Glomerular endothelial cell (primary cell): Measurements from ENCODE around the gene OSGIN1. TPM values are rescaled to one million over a fixed set of nuclear protein-coding genes. Genes with fewer than 3 reads are reported as not detected.

Source experiments
- DNase-seq: peaks from one replicate; pipeline ENCODE4 v3.0.0-alpha.2; 2011; ENCODE audit warnings: low read depth, low spot score; ENCODE audit errors: extremely low read depth
- total RNA-seq: library from RNA; depleted of rRNA; stranded (reverse); fragments of >200 nt; gene quantifications from 2 replicates; pipeline ENCODE4 v1.2.3, GENCODE V29; 2015

The OSGIN1 gene
- total RNA-seq, 1 donor from 2014 or later = 4.1 TPM

DNA sequence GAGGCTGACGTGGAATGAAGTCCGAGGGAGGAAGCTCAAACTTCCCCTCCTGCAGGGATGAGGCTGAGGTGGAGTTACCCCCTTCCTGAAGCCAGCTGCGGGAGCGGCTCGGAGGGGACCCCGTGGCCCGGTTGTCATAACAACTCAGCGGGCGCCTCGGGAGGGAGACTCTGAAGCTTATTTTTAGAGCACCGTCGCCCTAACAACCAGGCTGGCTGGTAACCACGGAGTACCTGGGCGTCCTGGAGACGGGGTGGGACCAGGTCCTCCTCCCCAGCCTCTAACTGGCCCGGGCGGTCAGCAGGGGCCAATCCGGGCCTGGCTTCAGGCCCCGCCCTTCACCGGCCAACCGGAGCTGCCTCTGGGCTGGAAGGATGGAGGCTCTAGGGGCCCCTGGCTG, 42.7 kb downstream of the OSGIN1 start:
- no peak for DNase-seq

DNA sequence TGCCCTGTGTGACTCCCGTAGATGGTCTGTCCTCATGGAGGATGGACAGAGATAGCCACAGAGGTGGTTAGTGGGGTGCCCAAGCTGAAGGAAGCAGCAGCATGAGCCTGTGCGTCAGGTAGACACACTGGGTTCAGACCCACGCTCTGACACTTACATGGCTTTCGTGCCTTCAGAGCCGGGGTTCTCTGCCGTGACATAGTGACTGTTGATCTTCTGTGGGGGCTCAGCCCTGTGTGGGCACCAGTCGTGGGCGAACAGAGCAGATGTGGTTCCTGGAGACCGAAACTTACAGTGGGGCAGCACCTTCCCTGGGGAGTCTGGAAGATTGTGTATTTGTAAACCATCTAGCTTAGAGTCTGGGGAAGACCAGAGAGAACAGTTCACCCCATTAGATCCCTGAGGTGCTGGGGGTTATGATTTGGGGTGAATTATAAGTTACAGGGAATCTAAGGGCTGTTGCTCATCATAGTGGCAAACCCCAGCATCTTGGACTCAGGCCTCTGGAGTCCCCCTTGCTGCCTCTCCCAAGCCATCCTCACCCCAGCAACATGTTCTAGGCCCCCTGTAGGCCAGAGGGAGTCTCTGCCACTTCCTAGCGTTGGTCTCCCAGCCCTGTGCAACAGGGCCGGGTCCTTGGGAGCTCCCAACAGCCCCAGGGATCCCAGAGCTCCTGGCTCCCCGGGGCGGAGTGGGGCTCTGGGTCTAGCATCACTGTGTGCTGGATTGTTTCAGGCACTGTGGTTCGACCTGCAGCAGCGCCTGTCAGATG, 43.6 kb downstream of the OSGIN1 start:
- no peak for DNase-seq

DNA sequence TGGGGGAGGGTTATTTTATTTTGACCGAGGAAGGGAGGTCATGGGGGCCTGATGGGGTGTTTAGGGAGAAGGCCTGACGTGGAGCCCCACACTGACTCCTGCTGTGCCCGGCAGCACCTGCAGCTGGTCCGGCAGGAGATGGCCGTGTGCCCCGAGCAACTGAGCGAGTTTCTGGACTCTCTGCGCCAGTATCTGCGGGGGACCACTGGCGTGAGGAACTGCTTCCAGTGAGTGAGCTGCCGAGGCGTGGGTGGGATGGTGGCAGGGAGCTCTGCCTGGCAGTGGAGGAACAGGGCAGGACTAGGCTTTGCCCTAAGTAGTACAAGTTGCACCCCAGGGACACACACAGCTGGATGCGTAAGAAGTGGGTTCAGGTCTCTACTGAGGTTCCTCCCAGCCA, 45.1 kb downstream of the OSGIN1 start:
- DNase-seq = no peak

DNA sequence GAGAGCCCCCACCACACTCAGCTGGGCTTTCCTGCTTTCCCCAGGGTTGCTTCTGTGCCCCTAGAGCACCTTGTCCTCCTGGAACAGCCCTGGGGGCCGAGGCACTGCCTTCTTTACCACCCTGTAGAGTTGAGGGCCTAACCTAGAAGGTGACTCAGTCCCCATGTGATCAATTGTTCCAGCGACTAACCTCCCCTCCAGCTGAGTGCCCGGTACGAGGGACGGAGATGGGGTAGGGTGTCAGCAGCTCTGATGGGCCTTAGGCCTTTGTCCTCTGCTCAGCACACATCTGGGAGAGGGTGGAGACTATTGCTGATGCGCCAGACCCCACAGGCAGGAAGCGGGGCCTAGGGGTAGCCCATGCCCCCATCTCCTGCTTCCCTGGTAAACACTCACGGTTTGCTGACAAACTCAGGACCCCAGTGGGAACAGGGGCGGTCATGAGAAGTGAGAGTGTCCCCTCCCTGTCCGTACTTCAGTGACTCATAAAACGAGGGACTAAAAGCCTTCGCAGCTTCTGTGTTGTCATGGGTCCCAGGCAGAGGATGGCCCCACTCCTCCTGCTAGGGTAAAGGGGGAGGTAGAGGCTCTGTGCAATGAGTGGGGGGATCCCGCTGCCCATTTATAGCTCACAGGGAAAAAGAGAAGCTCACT, 48.1 kb downstream of the OSGIN1 start:
- no peak for DNase-seq

DNA sequence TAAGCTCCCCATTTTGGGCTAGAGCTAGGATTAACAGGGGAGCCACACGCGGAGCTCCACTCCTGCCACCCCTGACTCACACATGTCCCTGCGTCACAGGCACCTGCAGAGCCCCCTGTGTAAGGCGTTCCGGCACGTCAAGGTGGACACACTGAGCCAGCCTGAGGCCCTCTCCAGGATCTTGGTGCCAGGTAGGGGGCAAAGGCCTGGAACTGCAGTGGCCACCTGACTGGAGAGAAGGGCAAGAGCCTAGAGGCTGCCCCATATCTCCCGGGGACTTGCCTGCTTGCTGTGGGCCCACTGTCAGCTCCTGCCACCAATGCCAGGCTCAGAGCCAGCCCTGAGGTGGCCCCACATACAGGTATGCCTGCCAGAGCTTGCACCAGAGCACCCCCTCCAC, 48.7 kb downstream of the OSGIN1 start:
- DNase-seq = no peak

DNA sequence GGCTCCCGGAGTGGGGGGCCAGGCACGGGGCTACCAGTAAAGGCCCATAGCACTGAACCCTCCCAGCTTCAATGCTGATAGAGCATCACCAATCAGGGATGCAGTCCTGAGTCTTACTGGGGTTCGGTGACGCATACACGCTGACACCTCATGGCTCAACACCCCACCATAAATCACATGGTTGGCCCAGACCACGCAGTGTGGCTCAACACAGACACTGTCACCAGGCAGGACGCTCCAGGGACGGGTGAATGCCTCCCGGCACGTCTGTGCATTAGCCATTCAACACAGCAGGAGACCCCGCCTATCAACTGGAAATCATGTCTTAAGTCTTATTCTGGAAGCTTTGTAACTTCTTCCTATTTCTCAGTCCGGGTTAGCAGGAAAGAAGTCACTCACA, 50.0 kb downstream of the OSGIN1 start:
- no peak for DNase-seq

DNA sequence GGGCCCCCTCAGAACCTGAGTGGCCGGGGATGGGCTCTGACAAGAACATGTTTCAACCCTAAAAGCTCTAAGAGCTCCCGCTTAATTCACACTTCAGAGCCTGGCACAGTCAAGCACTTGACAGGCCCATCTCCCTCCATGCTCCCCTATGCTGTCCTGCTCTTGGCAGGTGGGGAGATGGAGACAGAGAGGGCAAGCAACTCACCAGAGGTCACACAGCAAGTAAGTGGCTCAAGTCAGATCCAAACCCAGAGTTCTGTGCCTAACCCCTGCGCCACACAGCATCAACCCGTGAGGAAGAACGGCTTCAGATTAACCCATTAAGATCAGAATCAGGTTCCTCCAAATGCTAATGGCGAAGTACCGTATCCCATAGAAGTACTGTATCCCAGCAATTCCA, 51.4 kb downstream of the OSGIN1 start:
- no peak for DNase-seq

DNA sequence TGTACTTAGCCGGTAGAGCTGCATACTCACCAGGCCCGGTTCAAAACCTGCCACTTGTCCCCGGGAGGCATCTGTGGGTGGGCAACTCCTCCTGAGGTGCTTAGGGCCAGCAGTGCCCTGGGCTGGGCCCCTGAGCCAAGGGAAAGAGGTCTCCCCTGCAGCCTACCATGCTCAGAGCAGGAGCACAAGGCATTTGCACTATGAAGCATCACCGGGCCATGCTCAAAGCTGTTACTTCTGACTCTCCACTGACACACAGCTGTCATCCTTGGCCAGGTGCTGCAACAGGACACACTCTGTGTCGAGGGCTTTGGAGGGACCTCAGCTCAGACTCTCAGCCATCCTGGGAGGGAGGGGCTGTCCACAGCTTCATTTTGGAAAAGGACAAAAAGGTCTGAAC, 52.4 kb downstream of the OSGIN1 start:
- DNase-seq = no peak

DNA sequence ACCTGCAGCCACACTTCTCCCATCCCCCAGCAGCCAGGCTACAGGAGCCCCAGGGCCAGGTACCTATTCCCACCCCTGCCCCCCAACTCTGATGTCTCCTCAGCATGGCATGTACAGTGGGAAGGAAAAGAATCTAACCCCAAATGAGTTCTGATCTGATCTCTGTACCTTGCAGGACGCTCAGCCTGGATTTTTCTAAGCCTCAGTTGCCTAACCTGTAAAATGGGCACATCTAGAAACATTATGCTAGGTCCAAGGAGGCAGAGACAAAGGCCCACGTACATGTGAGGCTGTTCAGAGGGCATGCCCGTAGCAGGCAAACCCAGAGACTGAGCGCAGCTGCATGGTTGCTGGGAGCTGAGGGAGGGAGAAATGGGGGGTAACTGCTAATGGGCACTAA, 54.5 kb downstream of the OSGIN1 start:
- DNase-seq = no peak

DNA sequence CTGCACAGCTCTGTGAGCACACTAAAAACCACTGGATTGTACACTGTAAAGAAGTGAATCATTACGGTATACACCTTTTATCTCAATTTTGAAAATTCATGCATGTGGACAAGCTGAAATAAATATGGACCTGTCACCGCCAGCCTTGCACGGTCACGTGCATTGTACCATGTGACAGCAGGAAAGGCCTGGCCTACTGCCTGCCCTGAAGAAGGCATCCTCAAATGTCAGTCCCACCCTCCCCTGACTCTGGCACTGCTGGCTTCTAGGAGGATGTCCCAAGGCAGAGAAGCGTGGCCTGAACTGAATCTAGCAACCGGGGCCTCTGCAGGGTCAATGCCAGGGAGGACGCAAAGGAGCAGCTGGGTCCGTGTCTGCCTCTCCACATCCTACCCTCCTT, 54.9 kb downstream of the OSGIN1 start:
- DNase-seq = no peak

DNA sequence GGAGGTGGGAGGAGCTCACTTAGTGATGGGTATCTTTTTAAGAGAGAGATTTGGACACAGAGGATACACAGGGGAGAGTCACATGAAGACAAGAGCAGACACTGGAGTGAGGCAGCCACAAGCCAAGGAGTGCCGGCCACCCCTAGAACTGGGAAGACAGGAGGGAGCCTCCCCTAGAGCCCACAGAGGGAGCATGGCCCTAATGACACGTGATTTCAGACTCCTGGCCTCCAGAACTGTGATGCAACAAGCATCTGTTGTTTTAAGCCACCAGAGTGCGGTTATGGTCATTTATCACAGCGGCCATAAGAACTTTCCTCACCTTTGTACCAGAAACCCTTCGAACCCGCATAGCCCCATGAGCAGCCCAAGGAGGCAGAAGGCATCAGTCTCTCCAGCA, 56.2 kb downstream of the OSGIN1 start:
- DNase-seq = no peak

DNA sequence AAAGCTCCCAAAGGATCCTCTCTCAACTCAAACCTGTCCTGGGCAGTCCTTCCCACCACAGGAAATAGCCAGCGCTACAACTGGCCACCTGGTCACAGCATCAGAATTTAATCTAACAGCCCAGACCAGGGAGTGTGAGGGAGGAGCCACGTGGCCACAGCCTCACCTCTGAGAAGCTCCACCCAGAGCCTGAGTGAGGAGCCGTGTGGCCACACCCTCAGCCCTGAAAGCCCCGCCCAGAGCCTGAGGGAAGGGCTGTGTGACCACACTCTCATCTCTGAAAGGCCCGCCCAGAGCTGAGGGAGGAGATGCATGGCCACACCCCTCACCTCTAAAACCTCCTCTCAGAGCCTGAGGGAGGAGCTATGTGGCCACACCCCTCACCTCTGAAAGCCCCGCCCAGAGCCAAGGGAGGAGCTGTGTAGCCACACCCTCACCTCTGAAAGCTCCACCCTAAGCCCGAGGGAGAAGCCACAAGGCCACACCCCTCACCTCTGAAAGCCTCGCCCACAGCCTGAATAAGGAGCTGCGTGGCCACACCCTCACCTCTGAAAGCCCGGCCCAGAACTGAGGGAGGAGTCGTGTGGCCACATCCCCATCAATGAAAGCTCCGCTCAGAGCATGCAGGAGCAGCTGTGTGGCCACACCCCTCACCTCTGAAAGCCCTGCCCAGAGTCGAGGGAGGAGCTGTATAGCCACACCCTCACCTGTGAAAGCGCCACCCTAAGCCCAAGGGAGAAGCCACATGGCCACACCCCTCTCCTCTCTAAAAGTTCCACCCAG, 60.9 kb downstream of the OSGIN1 start:
- no peak for DNase-seq

DNA sequence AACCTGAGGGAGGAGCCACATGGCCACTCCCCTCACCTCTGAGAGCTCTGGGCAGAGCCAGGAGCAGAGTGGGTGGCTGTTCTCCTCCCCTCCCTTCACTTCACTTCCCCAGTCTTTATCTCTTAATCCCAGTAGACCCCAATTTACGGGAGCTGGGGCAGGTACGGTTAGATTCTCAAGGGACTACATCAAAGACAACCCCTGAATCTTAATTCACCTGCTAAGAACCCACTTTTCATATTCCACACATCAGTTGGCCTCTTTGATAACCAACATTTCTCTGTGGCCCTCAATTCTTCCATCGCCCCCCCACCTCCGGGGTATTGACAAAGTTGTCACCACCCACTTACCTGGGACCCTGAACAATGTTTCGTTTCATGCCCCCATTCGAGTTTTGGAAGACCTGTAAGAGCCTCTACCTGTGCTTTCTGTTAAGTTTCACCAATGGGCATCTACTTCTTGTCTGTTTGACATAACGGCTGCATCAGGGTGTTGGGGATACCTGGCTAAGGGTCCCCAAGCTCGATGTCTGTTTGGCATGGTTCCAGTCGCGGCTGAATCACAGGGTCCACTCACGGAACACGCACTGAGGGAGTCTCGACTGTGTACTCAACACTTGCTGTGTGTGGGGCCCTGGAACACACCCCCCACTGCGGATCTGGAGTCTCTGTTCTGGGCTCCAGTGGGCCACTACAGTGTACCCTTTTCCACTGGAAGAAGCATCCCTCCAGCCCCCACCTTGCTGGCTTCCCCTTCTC, 61.7 kb downstream of the OSGIN1 start:
- DNase-seq = no peak

DNA sequence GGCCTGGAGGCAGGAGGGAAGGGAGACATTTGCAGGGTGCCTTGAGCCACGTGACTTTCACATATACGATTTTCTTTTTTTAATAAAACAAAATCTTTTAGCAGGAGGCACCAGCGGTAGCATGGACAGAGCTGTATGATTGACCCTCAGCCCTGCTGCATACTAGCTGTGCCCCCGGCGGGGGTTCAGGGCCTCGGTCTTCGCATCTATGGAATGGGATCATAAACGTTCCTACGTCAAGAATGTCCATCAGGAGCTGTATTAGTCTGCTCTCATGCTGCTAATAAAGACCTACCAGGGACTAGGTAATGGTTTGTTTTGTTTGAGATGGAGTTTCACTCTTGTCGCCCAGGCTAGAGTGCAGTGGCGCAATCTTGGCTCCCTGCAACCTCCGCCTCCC, 62.4 kb downstream of the OSGIN1 start:
- DNase-seq = no peak

Other genes with a start within 250 kb of the OSGIN1 start
- gene HSBP1, start 145.3 kb upstream of the OSGIN1 start, total RNA-seq = 25.0 and 38.1 TPM in 2 replicates
- gene MLYCD, start 54.1 kb upstream of the OSGIN1 start, total RNA-seq = 3.2 and 4.7 TPM in 2 replicates
- gene NECAB2, start 15.0 kb downstream of the OSGIN1 start, total RNA-seq = not detected in 2 replicates
- not detected in 2 replicates for gene SLC38A8, start 89.6 kb downstream of the OSGIN1 start, total RNA-seq
- 107 and 122 TPM in 2 replicates for gene MBTPS1, start 163.7 kb downstream of the OSGIN1 start, total RNA-seq
- 19.1 and 23.7 TPM in 2 replicates for gene HSDL1, start 191.9 kb downstream of the OSGIN1 start, total RNA-seq
- gene DNAAF1, start 192.1 kb downstream of the OSGIN1 start, total RNA-seq = not detected in 2 replicates
- gene TAF1C, start 233.8 kb downstream of the OSGIN1 start, total RNA-seq = 21.3 and 62.0 TPM in 2 replicates
- 0.06 TPM in 1 of 2 replicates, not detected in the other for gene ADAD2, start 237.9 kb downstream of the OSGIN1 start, total RNA-seq